CD4-positive, CD25-positive, alpha-beta regulatory T cell (primary cell): ENCODE results near the gene PRRX2. TPM values are rescaled to one million over a fixed set of nuclear protein-coding genes. Genes with fewer than 3 reads are reported as not detected.

ENCODE experiments used
- polyA plus RNA-seq, 4 donors: library from polyadenylated mRNA; unstranded; fragments of 300-500 nt; fragmentation: Illumina TruSeq; gene quantifications; one replicate each; pipeline ENCODE4 v1.2.3, GENCODE V29; 2021
- total RNA-seq: library from RNA; stranded (reverse); gene quantifications from one replicate; pipeline ENCODE4 v1.2.3, GENCODE V29; 2022

Gene PRRX2
- total and polyA plus RNA-seq, 5 donors from 2014 or later = not detected

Other genes with a start within 250 kb of the PRRX2 start
- not detected for gene C9orf50, start 44.5 kb upstream of the PRRX2 start, total RNA-seq
- not detected for gene C9orf50, start 44.5 kb upstream of the PRRX2 start, polyA plus RNA-seq
- 37.4 TPM for gene NTMT1, start 39.5 kb upstream of the PRRX2 start, total RNA-seq
- gene NTMT1, start 39.5 kb upstream of the PRRX2 start, polyA plus RNA-seq = 10 to 100 TPM; 41.9 to 56.7 (median 52.8) TPM
- gene ASB6, start 23.5 kb upstream of the PRRX2 start, total RNA-seq = 27.8 TPM
- gene ASB6, start 23.5 kb upstream of the PRRX2 start, polyA plus RNA-seq = 10 to 100 TPM; 21.7 to 26.9 (median 23.7) TPM
- not detected for gene PTGES, start 87.4 kb downstream of the PRRX2 start, total RNA-seq
- under 1 TPM in 1 of 4 donors, not detected in 3; 0.17 TPM for gene PTGES, start 87.4 kb downstream of the PRRX2 start, polyA plus RNA-seq
- gene TOR1B, start 137.5 kb downstream of the PRRX2 start, total RNA-seq = 25.5 TPM
- gene TOR1B, start 137.5 kb downstream of the PRRX2 start, polyA plus RNA-seq = 10 to 100 TPM; 11.6 to 27.2 (median 14.5) TPM
- 19.3 TPM for gene TOR1A, start 158.5 kb downstream of the PRRX2 start, total RNA-seq
- 10 to 100 TPM; 63.6 to 72.7 (median 69.6) TPM for gene TOR1A, start 158.5 kb downstream of the PRRX2 start, polyA plus RNA-seq
- 91.6 TPM for gene C9orf78, start 169.6 kb downstream of the PRRX2 start, total RNA-seq
- gene C9orf78, start 169.6 kb downstream of the PRRX2 start, polyA plus RNA-seq = 100 to 1,000 TPM; 155 to 196 (median 170) TPM
- gene USP20, start 169.8 kb downstream of the PRRX2 start, total RNA-seq = 116 TPM
- gene USP20, start 169.8 kb downstream of the PRRX2 start, polyA plus RNA-seq = 10 to 100 TPM; 37.1 to 54.7 (median 46.9) TPM